GM18507 (cell line): ENCODE results near the gene RFX1.

Experiments used
- DNase-seq: peaks from one replicate; pipeline ENCODE4 v3.0.0; 2011; ENCODE audit warnings: low read depth; ENCODE audit not compliant: insufficient read length; ENCODE audit errors: extremely low spot score
- FAIRE-seq: peaks from 2 replicates; lab custom pipeline; 2011; peaks lifted over from hg19 to GRCh38; lab: Jason Lieb, UNC

Gene RFX1

GRCh38 chr19:13952154-13952930 is 53.8 kb downstream of the RFX1 start, which contains the start of gene DCAF15:
Gene DCAF15 (plus strand): TSS chr19:13952509. CDS start chr19:13952513, 4 bp downstream.
- peak; percentile 100 for FAIRE-seq
- DNase-seq, result peak; percentile 100

- FAIRE-seq, result no peak
- no peak for DNase-seq
Measured at GRCh38 chr19:13951799-13952153, 54.3 kb downstream of the RFX1 start.

GRCh38 chr19:13951043-13951442 is 55.1 kb downstream of the RFX1 start:
- DNase-seq (no peak), FAIRE-seq (no peak)

GRCh38 chr19:13946414-13946813 is 59.7 kb downstream of the RFX1 start:
- FAIRE-seq (no peak), DNase-seq (no peak)

GRCh38 chr19:13942023-13942684 is 64.0 kb downstream of the RFX1 start:
- DNase-seq, result no peak
- no peak for FAIRE-seq

- DNase-seq, result no peak
- no peak for FAIRE-seq
Measured at GRCh38 chr19:13938301-13939064, 67.6 kb downstream of the RFX1 start, which contains the start of gene PODNL1. Gene PODNL1 (minus strand): TSS chr19:13938417. CDS start chr19:13938181, 236 bp downstream.

GRCh38 chr19:13937479-13938300 is 68.4 kb downstream of the RFX1 start:
- no peak for FAIRE-seq
- no peak for DNase-seq

GRCh38 chr19:13935765-13936510 is 70.2 kb downstream of the RFX1 start:
- DNase-seq (no peak), FAIRE-seq (no peak)

- FAIRE-seq (no peak), DNase-seq (no peak)
Measured at GRCh38 chr19:13934785-13935109, 71.4 kb downstream of the RFX1 start.

GRCh38 chr19:13932911-13933393 is 73.2 kb downstream of the RFX1 start:
- DNase-seq, result no peak

GRCh38 chr19:13932149-13932637 is 73.9 kb downstream of the RFX1 start:
- FAIRE-seq, result no peak
- no peak for DNase-seq

More at GRCh38 chr19:13932911-13933393, 73.2 kb downstream of the RFX1 start:
- FAIRE-seq, result no peak

- FAIRE-seq, result no peak
Measured at GRCh38 chr19:13931391-13932148, 74.5 kb downstream of the RFX1 start.

GRCh38 chr19:13930402-13930801 is 75.7 kb downstream of the RFX1 start:
- FAIRE-seq (no peak), DNase-seq (no peak)

More at GRCh38 chr19:13931391-13932148, 74.5 kb downstream of the RFX1 start:
- DNase-seq, result no peak

GRCh38 chr19:13929956-13930355 is 76.2 kb downstream of the RFX1 start:
- FAIRE-seq (no peak), DNase-seq (no peak)

- DNase-seq (no peak), FAIRE-seq (no peak)
Measured at GRCh38 chr19:13929340-13929739, 76.8 kb downstream of the RFX1 start.

- no peak for FAIRE-seq
- no peak for DNase-seq
Measured at GRCh38 chr19:13926715-13927114, 79.4 kb downstream of the RFX1 start.

GRCh38 chr19:13926010-13926409 is 80.1 kb downstream of the RFX1 start:
- no peak for FAIRE-seq
- DNase-seq, result no peak
